NK-92 (cell line): ENCODE results near the gene SEL1L2.

Experiments
- DNase-seq: peaks from one replicate; lab custom pipeline; 2025; ENCODE audit not compliant: unreplicated experiment; lab: John Stamatoyannopoulos, UW

Gene SEL1L2

DNA sequence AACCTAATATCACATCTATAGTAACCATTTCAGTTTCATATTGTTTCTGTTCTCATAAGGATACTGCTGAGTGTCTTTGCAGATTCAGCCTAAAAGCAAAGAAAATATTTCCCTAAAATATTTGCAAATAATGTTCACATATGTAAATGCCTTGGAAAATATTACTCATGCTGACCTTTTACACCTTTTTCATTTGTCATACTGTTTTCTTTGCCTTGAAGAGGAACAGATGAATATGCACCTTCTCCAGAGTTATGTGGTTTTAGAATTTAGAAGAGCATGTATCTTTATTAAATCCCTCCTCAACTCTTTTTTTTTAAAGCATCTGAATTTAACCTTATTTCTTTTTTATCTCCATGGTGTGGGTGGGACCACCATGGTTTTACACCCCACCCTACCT is 173.1 kb downstream of the SEL1L2 start:
- no peak for DNase-seq

DNA sequence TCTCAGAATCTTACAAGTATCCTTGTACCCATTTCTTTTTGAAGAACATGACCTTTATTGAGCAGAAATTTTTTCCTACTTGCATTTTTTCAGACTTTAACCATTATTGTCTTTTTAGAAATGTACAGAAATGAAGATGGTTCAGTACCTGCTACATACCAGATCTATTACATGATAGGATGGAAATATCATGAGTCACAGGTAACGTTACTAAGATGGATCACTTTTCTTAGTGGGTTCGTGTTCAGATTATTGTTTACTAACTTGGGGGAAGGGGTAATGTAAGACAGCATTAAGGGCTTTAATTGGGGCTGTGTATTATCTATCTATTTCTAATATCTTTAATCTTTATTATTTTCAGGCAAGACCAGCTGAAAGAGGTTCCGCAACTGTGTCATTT is 173.7 kb downstream of the SEL1L2 start:
- DNase-seq: no peak

DNA sequence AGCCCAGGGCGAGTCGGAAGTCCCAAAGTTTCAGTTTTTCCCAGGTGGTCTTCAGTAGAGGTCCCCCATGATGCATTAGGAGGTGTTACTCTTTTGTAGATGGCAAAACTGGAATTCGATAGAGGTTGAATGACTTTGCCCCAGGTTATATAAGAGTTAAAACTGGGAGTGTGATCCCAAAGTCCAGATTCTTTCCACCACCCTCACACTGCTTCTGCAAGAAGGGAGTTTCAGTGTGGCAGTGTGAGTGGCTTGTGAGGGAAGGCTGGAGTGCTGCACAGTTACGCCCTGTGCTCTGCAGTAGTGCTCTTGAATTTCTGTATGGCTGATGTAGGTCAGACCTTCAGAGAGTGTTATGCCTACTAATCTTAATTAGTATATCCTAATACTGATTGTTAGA is 175.7 kb downstream of the SEL1L2 start:
- DNase-seq: no peak

DNA sequence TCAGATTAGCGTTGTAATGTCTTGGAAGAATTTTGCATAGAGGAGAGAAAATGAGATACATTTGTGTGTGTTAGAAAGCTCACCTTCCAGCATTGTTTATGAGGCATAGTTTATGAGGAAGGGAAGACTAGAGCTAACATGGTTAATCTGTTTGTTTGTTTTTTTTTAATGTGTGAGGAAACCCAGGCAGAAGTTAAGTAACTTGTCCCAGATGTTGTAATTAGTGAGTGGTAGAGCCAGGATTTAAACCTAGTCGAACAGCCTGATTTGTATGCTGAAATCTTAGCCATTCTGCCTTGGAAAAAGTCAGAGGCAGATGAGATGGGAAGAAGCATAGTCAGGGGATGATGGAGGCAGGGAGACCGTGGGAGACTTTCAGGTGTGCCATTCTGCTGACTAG is 176.5 kb downstream of the SEL1L2 start:
- DNase-seq: no peak

DNA sequence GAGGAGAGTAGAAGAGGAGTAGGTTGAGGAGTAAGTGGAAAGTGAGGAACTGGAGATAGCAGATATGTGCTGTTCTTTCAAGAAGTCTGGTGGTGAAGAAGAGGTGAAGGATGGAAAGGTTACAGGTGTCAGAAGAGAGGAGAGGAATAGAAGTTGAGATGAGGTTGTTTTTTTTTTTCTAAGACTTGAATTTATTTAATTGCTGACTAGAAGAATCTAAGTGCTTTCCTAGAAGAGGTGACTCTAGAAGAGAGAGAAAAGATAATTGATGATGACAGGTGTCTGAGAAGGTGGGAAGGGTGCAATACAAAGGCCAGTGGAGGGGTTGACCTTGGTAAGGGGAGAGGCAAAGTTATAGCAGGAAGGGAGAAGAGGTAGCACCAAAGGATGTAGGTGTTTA is 180.0 kb downstream of the SEL1L2 start:
- no peak for DNase-seq

DNA sequence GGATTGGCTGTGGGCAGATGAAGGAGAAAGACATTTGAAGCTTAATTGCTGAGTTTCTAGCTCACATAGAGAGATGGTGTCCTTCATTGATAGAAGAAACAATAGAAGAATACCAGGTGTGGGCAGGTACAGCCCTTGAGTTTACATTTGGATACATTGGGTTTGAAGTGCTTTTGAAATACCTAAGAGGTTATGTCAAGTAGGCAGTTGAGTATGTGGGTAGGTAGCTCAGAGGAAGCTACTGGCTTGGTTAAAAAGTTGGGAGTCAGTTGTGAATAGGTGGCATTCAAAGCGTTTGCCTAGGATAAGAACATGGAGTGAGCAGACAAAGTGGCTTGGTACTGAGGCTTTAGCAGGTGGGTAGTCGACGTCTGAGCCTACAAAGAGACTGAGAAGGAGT is 180.6 kb downstream of the SEL1L2 start:
- DNase-seq: no peak

DNA sequence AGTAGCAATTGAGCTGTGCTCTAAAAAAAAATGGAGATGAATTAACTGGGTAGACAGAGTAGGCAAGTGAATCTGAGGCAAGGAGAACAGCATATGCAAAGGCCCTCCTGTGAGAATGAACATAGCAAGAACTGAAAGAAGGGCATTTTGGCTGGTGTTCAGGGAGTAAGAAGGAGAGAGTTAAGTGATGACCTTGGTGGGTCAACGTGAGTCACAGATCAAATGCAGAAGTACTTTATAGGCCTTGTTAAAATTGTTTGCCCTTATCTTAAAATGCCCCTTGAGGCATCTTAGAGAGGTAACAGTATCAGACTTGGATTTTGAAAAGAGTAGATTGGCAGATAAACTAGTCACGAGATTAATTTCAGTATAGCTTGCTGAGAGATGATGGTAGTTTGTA is 181.0 kb downstream of the SEL1L2 start:
- no peak for DNase-seq

DNA sequence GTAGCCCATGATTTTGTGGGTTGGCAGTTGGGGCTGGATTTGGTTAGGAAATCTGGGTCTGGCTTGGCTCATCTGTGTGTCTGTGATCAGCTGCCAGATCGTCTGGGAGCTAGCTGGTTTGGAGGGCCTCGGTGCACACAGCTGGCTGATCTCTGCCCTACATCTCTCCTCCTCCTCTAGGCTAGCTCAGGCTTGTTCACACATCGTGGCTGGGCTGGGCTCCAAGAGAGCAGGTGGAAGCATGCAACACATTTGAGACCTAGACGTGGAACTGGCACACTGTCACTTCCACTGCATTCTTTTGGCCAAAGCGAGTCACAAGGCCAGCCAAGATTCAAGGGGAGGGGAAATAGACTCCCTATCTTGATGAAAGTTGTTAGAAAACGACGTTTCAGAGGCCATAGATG is 189.7 kb downstream of the SEL1L2 start:
- DNase-seq: no peak

DNA sequence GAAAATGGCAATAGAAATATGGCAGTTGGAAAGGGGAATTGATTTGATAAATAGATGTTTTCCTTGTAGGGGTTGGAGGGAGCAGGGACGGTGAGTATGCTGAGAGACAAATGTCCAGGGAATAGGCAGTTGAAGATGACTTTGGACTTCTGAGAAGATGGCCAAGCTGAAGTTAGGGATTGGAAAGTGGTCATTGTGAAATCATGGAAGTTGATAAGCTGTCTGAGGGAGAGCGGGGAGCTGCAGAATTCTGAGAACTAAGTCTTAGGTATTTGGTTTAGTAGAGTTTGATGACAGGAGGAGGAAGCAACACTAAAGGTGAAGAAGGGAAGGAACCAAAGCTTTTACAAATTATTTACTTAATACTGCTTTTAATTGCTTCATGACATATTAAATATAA is 190.4 kb downstream of the SEL1L2 start:
- DNase-seq: no peak
